Activated CD4-positive, alpha-beta T cell treated with anti-CD3 and anti-CD28 coated beads, Interleukin-2, amount 50 U/mL, for 24 hours (primary cell): ENCODE measurements around the gene VEZF1.

Experiments used
- DNase-seq, 2 donors: peaks; one replicate each; pipeline ENCODE4 v3.0.0-alpha.2; 2020; ENCODE audit warnings: low read depth in 1 of 2, low spot score in 1 of 2

Gene VEZF1

DNA sequence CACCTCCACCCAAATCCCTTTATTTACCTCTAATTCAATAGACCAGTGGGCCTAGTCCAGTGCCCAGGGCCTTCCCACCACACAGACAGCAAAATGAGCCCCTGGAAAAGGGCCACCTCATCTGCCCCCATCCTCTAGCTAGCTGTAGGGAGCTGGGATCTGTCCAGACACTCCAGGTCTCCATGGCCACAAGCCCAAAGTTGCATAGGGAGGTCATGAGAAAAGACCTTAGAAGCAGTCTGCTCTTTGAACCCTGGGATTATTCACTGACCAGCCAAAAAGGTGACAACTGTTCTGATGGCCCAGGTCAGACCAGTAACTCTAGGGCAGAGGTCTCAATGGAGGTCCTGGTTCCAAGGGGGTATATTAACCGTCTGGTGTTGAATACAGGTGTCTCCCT, 34.8 kb downstream of the VEZF1 start:
- no peak for DNase-seq

DNA sequence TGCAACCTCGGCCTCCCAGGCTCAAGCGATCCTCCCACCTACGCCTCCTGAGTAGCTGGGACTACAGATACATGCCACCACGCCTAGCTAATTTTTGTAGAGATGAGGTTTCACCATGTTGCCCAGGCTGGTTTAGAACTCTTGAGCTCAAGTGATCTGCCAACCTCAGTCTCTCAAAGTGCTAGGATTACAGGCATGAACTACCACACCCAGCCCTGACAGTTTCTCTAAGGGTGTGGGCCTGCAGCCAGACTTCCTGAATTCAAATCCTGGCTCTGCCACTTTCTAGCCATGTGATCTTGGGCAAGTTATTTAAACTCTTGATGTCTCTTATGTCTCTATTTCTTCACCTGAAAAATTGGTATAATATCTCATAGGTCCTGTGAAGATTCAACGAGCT, 38.4 kb downstream of the VEZF1 start:
- DNase-seq = no peak

DNA sequence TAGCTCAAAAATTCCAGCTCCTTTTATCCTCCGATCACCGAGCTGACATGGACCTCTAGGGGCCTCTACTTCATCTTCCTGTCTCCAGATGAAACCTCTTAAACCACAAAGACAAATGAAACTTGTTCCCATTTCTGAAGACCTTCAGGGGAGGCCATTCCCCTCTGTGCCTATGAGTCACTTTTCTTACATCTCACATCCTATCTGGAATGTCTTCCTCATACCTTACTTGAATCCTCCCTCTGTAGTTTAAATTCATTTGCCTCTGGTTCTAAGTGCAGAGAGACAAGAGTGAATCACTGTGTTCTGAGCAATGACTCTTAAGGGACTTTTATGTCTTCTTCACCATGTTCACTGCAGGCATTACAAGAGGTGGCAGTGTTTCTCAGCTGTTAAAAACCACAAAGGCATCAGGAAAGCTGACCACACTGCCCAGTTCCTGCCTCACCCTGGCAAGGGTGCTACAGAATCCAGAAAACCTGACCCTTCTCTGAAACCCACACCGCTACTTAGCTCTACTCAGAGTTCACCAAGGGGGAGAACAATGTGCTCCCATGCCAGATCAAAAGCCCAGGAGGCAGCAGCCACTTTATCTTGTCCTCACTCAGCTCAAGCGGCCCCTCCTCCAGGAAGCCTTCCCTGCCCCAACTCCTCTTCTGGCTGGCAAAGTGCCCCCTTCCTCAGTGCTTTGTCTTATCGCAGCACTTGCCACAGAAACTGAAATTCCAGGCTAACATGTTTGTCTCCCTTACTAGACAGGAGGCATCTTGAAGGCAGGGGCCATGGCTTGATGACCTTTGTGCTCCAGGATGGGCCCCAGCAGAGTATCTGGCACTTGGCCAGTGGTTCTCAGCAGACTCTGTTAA, 39.3 kb downstream of the VEZF1 start:
- no peak for DNase-seq

DNA sequence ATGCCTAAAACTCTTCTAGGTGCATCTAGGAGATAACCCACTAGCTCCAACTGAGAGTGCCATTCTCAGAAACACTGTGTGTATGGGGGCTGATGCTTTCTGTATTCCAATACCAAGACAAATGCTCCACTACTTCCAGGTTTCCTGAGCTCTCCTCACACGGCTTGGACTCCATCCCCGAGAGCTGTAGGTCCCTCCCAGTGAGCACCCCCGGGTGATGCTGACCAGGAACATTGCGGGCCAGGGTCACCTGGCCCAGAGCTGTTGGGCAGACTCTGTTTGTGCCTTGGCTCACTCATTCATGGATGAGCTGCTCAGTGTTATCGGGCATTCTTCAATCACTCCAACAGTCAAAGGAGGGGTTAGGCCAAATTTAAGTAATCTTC, 39.9 kb downstream of the VEZF1 start:
- DNase-seq = no peak

DNA sequence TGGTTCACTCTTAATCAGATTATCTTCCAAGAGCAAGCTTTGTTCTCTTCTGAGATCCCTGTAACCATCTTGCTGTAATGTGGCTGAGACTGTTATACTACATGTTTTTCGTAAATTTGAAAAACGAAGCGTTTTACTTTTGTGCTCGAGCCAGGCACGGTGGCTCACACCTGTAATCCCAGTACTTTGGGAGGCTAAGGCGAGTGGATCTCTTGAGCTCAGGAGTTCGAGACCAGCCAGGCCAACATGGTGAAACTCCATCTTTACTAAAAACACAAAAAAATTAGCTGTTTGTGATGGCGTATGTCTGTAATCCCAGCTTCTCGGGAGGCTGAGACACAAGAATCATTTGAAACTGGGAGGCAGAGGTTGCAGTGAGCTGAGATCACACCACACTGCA, 40.7 kb downstream of the VEZF1 start:
- DNase-seq = no peak

DNA sequence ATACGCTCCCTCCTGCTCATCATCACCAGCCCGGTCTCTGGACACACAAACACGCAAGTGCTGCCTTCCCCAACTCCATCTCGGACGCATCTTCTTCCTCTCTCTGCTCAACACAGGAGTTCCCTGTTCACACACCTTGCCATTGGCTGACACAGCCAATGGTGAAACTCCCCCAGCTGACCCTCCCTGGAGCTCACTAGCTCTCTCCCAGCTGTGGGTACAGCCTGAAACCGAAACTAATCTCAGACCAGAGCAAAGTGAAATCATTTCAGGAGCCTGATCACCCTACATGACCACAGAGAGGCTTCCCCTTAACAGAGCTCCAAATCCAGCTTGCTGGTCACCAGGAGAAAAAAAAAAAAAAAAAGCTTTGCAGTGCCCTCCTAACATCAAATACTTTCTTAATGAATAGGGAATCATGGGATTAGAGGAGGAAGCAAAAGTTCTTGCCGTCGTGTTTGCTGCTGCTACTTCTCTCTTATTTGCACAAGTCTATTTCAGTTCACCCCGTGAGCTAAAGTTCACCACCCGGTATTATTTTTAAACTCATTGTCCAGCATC, 41.2 kb downstream of the VEZF1 start:
- no peak for DNase-seq

DNA sequence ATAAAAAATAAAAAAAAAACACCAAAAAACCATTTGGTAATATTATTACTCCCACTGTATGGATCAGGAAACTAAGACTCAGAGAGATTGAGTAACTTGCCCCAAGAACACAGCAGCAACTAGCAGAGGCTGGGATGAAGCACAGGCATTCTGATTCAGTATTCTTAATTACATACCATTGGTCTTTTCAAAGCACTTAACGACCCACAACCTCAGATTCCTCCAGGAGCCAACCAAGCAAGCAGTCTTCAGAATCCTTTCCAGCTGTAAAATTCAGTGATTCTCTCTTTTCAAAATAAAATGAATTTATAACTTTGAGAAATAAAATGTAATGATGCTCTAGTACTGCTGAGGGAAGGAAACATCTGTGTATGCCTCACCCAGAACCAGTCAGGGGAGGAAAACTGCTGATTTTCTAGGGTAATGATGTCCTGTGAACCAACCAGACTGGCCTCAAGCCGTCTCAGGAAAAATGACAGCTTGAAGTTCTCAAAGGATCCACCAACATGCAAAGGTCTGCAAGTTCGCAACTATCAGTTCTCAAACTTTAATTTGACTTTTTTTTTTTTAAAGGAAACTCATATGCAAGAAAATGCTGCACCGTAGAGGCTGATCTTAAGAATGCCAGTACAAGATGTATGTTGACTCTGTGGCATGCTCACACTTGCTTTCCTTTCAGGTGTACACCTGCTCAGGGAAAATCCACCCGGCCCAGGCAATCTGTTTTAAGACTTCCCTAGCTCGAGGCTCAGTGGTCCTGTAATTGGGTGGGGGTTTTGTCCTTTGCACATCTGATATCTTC, 41.9 kb downstream of the VEZF1 start:
- DNase-seq = no peak

DNA sequence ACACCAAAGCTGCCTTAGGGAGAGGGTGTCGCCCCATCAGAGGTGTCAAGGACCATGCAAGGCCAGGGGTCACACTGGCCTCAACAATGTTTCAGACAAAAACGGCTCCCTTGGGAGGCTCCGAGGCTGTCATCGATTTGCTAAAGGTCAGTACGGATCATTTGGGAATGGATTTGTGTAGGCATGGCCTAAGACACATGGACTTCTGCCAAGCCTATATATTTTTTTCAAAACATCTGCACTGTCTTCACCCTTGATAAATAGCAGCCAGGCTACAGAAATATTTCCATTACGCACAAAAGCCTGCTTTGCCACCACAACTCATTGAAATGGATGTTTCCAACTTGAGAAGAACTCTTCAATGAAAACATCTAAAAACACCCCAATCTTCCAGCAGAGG, 43.1 kb downstream of the VEZF1 start:
- DNase-seq = no peak

DNA sequence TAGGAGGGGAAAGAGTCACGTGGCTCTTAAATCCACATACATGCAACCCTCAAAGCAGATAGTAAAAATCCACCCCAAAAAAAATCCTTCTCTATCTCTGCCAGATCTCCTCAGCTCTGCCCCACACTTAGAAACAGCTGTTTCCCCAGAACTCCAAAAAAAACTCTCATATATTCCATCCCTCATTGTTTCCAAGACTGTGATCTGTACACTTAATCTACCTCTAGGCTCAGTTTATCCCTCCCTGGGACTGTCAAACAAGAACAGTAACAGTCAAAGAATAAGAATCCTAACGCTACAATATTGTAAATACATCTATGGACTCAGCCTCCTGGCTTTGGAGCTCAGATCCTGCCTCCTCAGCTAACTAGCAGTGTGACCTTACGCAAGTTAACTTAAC, 44.4 kb downstream of the VEZF1 start:
- DNase-seq = no peak

DNA sequence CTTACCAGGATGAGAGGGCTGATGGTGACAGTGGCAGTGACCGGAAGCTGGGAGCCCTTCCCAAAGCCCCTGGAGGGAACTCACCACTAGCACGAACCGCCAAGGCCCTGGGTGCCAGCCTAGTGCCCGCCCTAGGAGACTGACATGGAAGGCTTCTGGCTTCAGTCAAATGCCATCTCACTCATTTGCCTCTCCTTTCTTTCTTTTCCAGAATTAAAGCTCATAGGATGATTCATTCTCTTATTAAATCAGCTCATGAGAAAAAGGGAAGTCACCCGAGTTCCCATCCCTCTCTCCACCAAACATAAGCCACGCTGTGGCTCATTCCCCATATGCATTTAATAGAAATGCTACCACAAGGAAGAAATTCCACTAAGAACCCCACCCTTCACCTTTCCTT, 44.9 kb downstream of the VEZF1 start:
- DNase-seq = no peak

DNA sequence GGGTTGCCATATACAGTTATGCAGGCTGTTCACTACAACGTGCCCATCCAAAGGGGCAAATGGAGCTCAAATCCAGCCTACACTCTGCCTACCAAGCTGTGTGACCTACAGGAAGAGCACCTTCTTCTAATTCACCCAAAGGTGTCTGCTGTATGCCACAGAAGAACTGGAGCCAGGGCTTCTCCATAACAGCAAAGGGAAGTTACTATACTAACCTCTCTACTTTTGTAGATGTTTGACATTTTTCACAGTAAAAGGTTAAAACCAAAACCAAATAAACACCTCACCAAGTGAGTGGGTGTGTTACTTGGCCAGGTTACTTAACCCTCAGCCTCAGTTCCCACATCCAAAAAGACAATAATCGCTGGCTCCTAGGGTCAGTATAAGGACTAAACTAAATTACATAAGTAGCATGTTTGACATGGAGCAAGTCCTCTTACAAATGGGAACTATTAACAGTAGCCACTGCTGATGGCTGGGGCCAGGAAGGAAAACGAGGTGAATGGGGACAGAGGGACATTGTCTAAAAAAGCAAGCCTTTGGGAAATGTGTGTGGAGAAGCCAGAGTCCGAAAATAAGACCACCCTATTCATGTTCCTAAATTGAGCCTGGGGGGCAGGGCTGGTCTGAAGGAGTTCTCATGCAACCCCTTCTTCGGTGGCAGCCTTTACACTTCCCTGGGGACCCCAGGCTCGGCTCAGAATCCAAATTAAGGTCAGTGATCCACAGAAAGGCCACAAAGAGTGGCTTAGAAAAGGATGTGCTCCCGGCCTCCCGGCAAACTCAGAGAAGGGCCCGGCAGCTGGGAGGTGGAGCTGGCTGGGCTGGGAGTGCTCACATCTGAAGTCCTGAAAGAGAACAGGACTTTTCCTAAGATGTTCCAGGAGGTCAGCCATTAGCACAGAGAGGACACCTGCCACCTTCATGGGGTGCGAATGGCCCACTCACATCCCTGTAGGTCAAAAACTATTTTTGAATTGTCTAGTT, 46.4 kb downstream of the VEZF1 start:
- no peak for DNase-seq

DNA sequence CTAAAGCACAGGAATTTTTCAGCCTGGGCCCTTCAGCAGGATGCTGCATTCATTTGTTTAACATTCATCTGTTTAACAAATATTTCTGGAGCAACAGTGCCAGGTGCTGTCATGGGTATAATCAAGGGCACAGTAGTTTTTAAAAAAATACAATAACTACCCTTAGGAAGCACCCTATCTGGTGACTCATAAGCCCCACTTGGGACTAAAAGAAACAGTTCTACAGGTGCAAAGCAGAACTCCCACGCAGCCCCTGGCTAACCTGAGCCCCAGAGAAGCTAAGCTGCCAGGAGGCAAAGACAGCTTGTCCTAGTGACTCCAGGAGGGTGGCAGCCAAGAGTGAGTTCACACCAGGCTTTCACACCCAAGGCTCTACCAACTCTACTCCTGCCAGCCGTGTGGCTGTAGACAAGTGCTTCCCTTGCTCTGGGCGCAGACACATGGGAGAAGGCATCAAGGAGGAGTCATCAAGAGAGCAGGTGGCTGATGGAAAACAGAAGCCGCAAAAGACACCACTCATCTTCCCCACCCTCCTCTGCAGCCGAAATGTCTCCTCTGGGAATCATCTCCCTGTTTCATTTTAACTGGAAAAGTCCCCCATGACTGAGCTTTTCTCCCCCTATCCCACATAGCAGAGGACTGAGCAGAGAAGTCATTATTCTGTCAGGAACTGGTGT, 47.3 kb downstream of the VEZF1 start:
- no peak for DNase-seq

DNA sequence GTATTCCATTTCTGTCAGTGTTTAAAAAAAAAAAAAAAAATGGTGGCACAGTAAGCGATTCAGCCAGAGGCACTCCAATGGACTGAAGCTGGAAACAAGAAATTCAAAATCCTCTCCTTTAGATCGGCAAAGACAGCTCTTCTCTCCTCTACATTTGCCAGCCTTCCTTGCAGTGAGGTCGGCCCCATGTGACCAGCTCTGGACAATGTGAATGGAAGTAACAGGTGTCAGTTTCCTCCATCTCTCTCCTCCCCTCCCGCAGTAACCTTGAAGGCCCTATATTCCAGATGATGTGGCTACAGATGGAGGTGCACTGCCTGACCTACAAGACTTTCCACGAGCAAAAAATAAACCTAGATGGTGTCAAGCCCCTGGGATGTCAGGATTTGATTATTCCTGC, 47.8 kb downstream of the VEZF1 start:
- DNase-seq = no peak

DNA sequence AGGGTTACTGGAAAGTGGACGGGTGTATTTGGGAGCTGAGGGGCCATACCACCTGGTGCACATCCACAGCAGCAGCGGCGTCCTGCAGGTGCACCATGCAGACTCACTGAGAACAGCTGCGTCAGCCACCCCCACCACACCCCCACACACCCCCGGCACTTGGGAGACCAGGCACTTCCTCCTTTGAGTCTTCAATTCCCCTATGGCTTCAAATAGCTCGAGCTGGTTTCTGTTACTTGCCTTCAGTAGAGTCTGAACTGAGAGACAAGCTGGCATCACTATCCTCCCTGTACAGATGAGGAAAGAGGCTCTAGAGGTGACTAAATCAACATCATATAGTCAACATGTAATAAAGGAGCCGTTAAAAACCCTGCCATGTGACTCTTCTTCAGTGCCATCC, 48.3 kb downstream of the VEZF1 start:
- no peak for DNase-seq

DNA sequence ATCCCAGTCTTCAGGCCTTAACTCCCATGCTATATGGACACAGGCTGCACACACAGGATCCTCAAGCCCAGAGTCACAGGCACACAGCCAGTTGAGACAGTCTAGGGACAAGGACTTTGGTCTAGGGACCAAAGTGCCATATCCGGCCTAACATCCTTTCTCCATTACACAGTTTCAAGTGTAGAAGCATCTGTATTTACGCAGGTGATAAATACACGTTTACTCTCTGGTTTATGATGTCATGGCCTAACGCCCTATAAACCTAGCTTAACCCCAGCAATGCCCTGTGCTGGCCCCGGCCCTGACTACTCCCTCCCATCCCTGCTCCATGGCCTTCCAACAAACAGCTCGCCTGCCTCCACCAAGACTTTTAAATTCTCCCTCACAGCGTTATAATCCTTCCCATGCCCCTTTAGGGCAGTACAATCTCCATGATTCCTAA, 50.0 kb downstream of the VEZF1 start:
- no peak for DNase-seq

DNA sequence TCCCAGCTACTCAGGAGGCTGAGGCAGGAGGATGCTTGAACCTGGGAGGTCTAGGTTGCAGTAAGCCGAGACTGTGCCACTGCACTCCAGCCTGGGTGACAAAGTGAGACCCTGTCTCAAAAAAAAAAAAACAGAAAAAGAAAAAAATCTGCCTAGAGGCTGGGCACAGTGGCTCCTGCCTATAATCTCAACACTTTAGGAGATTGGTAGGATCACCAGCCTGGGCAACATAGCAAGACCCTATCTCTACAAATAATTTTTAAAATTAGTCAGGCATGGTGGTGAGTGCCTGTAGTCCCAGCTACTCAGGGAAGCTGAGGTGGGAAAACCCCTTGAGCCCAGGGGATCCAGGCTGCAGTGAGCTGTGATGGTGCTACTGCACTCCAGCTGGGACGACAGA, 50.6 kb downstream of the VEZF1 start:
- DNase-seq = no peak

DNA sequence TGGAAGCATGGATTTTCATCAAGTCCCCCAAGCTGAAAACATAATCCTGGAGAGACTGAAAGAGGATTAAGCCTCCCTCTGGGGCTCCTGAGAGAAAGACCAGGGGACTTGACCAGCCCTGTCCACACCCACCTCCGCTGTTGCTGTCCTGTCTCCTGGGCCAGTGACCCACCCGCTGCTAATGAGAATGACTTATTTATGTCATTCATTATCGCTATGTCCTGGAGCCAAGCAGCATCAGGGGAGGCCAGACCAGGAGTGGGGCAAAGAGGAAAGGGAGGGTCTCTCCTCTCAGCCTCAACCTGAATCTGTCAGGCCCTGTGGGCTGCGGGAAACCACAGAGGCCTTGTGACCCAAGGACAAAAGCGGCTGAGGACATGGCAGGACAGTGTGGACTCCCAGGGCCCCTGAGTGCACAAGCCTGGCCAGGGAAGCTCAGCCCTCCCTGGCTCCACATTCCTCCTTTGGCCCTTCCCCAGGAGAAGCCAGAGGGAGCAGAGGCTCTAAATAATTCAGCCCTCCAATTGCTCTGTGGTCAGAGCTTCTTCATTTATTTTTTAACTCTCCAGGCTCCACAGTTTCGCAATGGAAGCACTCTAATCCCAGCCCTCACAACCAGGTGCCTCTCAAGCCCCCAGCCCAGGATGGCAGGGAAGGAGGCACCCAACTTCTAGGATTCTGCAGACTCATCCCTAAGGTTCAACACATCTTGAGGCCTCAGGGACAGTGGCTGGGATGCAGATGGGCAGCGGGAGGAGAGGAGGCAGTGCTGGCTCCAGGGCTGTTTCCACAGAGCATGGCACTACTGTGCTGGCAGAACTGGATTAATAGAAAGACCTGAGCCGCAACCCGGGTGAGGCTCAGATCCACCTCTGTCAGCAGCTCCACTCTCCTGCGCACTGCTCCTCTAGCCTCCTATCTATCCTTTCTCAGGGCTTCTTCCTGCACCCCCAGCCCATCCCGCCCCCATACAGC, 51.9 kb downstream of the VEZF1 start:
- no peak for DNase-seq

DNA sequence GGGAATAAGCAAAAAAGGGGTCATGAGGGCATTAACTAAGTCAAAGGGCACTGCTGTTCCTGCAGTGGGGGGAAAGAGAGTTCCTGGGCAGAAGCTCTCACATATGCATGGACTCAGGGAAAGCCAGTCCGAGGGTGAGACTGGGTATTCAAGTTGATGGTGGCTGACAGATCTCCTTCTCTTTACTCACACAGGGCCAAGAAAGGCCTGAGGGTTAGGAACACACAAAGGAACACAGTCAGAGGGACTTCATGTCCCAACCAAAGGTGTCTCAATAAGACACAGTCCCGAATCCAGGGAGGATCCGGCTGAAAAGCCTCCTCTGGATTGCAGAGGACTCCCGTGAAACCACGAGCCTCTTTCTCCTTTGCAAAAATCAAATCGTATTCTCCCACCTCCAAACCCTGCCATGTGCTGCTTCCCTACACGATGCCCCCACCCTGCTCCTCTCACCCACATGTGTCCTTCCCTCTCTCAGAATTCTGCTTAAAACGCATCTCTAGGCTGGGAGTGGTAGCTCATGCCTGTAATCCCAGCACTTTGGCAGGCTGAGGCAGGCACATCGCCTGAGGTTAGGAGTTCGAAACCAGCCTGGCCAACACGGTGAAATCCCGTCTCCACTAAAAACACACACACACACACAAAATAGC, 56.4 kb downstream of the VEZF1 start:
- no peak for DNase-seq

DNA sequence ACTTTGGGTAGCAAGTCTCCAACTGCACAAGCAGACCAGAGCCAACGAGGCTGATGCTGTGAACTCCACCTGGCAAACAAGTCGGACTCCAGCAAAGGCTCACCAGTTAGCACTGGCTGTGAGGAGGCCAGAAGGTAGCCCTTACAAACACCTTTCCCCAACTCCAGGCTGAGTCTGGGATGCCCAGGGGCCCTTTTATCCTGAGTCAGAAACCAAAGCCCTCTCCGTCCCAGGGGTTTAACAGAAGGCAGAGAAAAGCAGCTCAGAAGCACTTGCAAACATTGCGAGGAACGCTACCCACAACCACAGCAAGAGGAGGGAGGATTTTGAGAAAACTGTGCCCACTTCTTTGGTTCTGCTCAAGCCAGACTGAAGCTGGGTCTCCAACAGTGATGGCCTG, 57.8 kb downstream of the VEZF1 start:
- DNase-seq = no peak
